Fibroblast of gingiva (primary cell): ENCODE results near the gene IZUMO1R.
"Not testable (repeated sequence)": the region's sequence is repeated elsewhere in the genome, so short reads cannot be mapped to it uniquely, and the experiment has no call there.

Experiments used
- DNase-seq: peaks from one replicate; pipeline ENCODE4 v3.0.0-alpha.2; 2011; ENCODE audit warnings: low read depth

The IZUMO1R gene

GRCh38 chr11:94325681-94326080 is 21.3 kb downstream of the IZUMO1R start:
- no peak for DNase-seq

GRCh38 chr11:94326947-94327346 is 22.6 kb downstream of the IZUMO1R start:
- DNase-seq: no peak

GRCh38 chr11:94328587-94329080 is 24.3 kb downstream of the IZUMO1R start:
- no peak for DNase-seq

GRCh38 chr11:94329501-94329900 is 25.1 kb downstream of the IZUMO1R start:
- no peak for DNase-seq

- DNase-seq: no peak
Observed at GRCh38 chr11:94330789-94331188, 26.4 kb downstream of the IZUMO1R start.

GRCh38 chr11:94332814-94333213 is 28.4 kb downstream of the IZUMO1R start:
- DNase-seq: no peak

- no peak for DNase-seq
Observed at GRCh38 chr11:94336033-94336432, 31.7 kb downstream of the IZUMO1R start.

- DNase-seq: no peak
Observed at GRCh38 chr11:94338651-94339050, 34.3 kb downstream of the IZUMO1R start.

- no peak for DNase-seq
Observed at GRCh38 chr11:94342250-94342649, 37.9 kb downstream of the IZUMO1R start.

GRCh38 chr11:94343495-94343894 is 39.1 kb downstream of the IZUMO1R start:
- no peak for DNase-seq

- not testable (repeated sequence) for DNase-seq
Observed at GRCh38 chr11:94346311-94346710, 41.9 kb downstream of the IZUMO1R start.

GRCh38 chr11:94350850-94351563 is 46.6 kb downstream of the IZUMO1R start:
- not testable (repeated sequence) for DNase-seq
